Endothelial cell of umbilical vein (primary cell): Measurements from ENCODE around the gene CLDN34. TPM values are rescaled to one million over a fixed set of nuclear protein-coding genes. Genes with fewer than 3 reads are reported as not detected.

Source experiments
- BruUV-seq: library from RNA; stranded (reverse); fragments of 400-500 nt; replicated peaks from 2 replicates; lab custom pipeline; 2021; lab: Mats Ljungman, UMichigan
- CTCF ChIA-PET: fragments of 300-600, 350-600 bp; sonication (Branson Sonifier 250); formaldehyde crosslinking; loops from one replicate; lab custom pipeline; 2021; ENCODE audit warnings: antibody characterized with exemption, inconsistent platforms; lab: Charles Lee
- POLR2A ChIA-PET: fragments of 300-600, 350-600 bp; sonication (Branson Sonifier 250); formaldehyde crosslinking; loops from one replicate; lab custom pipeline; 2021; ENCODE audit warnings: antibody characterized with exemption, inconsistent platforms; lab: Charles Lee
- DNase-seq: peaks from one replicate; pipeline ENCODE4 v3.0.0-alpha.2; 2011; ENCODE audit warnings: low read depth, low spot score
- FAIRE-seq: peaks from 2 replicates; lab custom pipeline; 2011; peaks lifted over from hg19 to GRCh38; lab: Jason Lieb, UNC
- H2AFZ ChIP-seq: 2 replicates; pipeline ENCODE4 v1.6.0; 2012; ENCODE audit warnings: low read depth, low read length, control low read depth, inconsistent platforms
- H3K27ac ChIP-seq: 2 replicates; pipeline ENCODE4 v1.5.1; 2011; ENCODE audit warnings: low read depth, mild to moderate bottlenecking, control low read depth, low read length, moderate library complexity; ENCODE audit not compliant: insufficient read depth
- H3K27me3 ChIP-seq, 2 experiments: 2 replicates each; pipeline versions ENCODE4 v1.6.0 to v1.6.1; 2011; ENCODE audit warnings: low read length in 2 of 2, mixed read lengths in 1 of 2; ENCODE audit not compliant: control insufficient read depth in 2 of 2, insufficient read depth in 2 of 2
- H3K36me3 ChIP-seq, 2 experiments: 2 replicates in 1 of 2; 3 replicates in 1 of 2; pipeline ENCODE4 v1.5.1; 2011; ENCODE audit warnings: low read length in 2 of 2, mild to moderate bottlenecking in 1 of 2, moderate library complexity in 1 of 2; ENCODE audit not compliant: control insufficient read depth in 2 of 2, insufficient read depth in 2 of 2; ENCODE audit errors: extremely low read depth in 1 of 2
- H3K4me1 ChIP-seq: 3 replicates; pipeline ENCODE4 v1.5.1; 2011; ENCODE audit warnings: mild to moderate bottlenecking, low read length; ENCODE audit not compliant: control insufficient read depth, insufficient read depth; ENCODE audit errors: extremely low read depth
- H3K4me2 ChIP-seq: 2 replicates; pipeline ENCODE4 v1.6.1; 2011; ENCODE audit warnings: low read length, control low read depth, mixed read lengths; ENCODE audit not compliant: insufficient read depth
- H3K4me3 ChIP-seq, 3 experiments: fragments of 200-600 bp in 1 of 3; sonication (generic), shearing (Covaris generic) in 1 of 3; replicated peaks in 1 of 3; 2 replicates each; pipeline ENCODE4 v1.5.1; 2011 to 2016; ENCODE audit warnings: control low read depth in 3 of 3, low read length in 3 of 3, mild to moderate bottlenecking in 2 of 3, inconsistent platforms in 1 of 3, low read depth in 1 of 3, moderate library complexity in 1 of 3; ENCODE audit not compliant: insufficient read depth in 1 of 3
- H3K79me2 ChIP-seq: 2 replicates; pipeline ENCODE4 v1.6.0; 2012; ENCODE audit warnings: low read length, inconsistent platforms; ENCODE audit not compliant: control insufficient read depth, insufficient read depth
- H3K9ac ChIP-seq: replicated peaks from 2 replicates; pipeline ENCODE3; 2011; ENCODE audit warnings: low read length, control low read depth; ENCODE audit not compliant: insufficient read depth; ENCODE audit errors: extremely low read depth
- H3K9me1 ChIP-seq: replicated peaks from 3 replicates; pipeline ENCODE4 v1.6.0; 2011; ENCODE audit warnings: mild to moderate bottlenecking, low read length; ENCODE audit not compliant: control insufficient read depth, insufficient read depth; ENCODE audit errors: extremely low read depth
- H3K9me3 ChIP-seq: replicated peaks from 2 replicates; pipeline ENCODE4 v1.5.1; 2012; ENCODE audit warnings: low read length, inconsistent platforms; ENCODE audit not compliant: control insufficient read depth, insufficient read depth
- H4K20me1 ChIP-seq: replicated peaks from 2 replicates; pipeline ENCODE3; 2011; ENCODE audit warnings: mild to moderate bottlenecking, low read length; ENCODE audit not compliant: control insufficient read depth, insufficient read depth; ENCODE audit errors: extremely low read depth
- EZH2 ChIP-seq: IDR thresholded peaks from 2 replicates; pipeline ENCODE4 v1.6.1; 2012; ENCODE audit warnings: borderline replicate concordance, low read depth, mild to moderate bottlenecking, moderate library complexity, low read length, inconsistent platforms; ENCODE audit not compliant: severe bottlenecking
- FOS ChIP-seq: IDR thresholded peaks from 2 replicates; pipeline ENCODE4 v1.6.1; 2011; ENCODE audit warnings: mild to moderate bottlenecking, low read length, moderate library complexity, borderline replicate concordance; ENCODE audit not compliant: insufficient read depth
- GATA2 ChIP-seq: IDR thresholded peaks from 2 replicates; pipeline ENCODE4 v1.7.0; 2011; ENCODE audit warnings: low read depth, mild to moderate bottlenecking, moderate library complexity, mixed read lengths, low read length; ENCODE audit not compliant: insufficient read length, insufficient read depth
- JUN ChIP-seq: IDR thresholded peaks from 2 replicates; pipeline ENCODE4 v1.6.1; 2011; ENCODE audit warnings: borderline replicate concordance, low read depth; ENCODE audit not compliant: insufficient read length, insufficient read depth
- MYC ChIP-seq: IDR thresholded peaks from one replicate; pipeline ENCODE4 v1.6.1; 2011; ENCODE audit warnings: mild to moderate bottlenecking, low read depth, low read length
- POLR2A ChIP-seq: IDR thresholded peaks from 2 replicates; pipeline ENCODE4 v1.6.1; 2012; ENCODE audit warnings: low read depth, mild to moderate bottlenecking, control low read depth, low read length
- POLR2AphosphoS5 ChIP-seq: IDR thresholded peaks from 2 replicates; pipeline ENCODE4 v1.6.1; 2012; ENCODE audit warnings: low read depth, mild to moderate bottlenecking, control low read depth, low read length, moderate library complexity; ENCODE audit not compliant: insufficient read depth
- dilution Hi-C: fragments of 300-500 bp; cut with MboI; formaldehyde crosslinking; loops from one replicate; pipeline ENCODE4 v1.15.0; 2019; ENCODE audit warnings: low sequenced_read_pairs; ENCODE audit not compliant: extremely low pct_ligation_motif_present
- intact Hi-C: fragments of 100-400 bp; cut with micrococcal nuclease; formaldehyde crosslinking; loops from one replicate; pipeline ENCODE4 v1.10.0; 2022
- polyA plus RNA-seq, 4 experiments: library from polyadenylated mRNA; depleted of rRNA in 3 of 4; stranded (reverse) in 3 of 4; unstranded in 1 of 4; fragments of >200 nt; gene quantifications; 2 replicates each; pipeline versions ENCODE4 v1.2.1 to v1.2.3, GENCODE V29; 2011 to 2012; ENCODE audit warnings: missing spikeins in 1 of 4
- total RNA-seq: library from RNA; stranded (reverse); gene quantifications from 2 replicates; pipeline ENCODE4 v1.2.3, GENCODE V29; 2021
- TF ChIP-seq, protein P1 (sequence below): IDR thresholded peaks from 2 replicates; pipeline ENCODE4 v1.6.1; 2011; ENCODE audit not compliant: insufficient read depth, insufficient read length
- TF ChIP-seq, protein P2 (sequence below), 2 donors: IDR thresholded peaks; 1 replicate in 1 of 2; 2 replicates in 1 of 2; pipeline ENCODE4 v1.5.1; 2011; ENCODE audit warnings: low read length in 2 of 2, mild to moderate bottlenecking in 2 of 2, moderate library complexity in 2 of 2, control low read depth in 1 of 2, inconsistent platforms in 1 of 2, low read depth in 1 of 2; ENCODE audit not compliant: insufficient read depth in 1 of 2; ENCODE audit errors: extremely low read depth in 1 of 2

The CLDN34 gene
- total and polyA plus RNA-seq, 2 donors (not counting 3 experiments of a cell fraction or from before 2014, with no cell fraction given), result 0.08 to 0.46 TPM

DNA sequence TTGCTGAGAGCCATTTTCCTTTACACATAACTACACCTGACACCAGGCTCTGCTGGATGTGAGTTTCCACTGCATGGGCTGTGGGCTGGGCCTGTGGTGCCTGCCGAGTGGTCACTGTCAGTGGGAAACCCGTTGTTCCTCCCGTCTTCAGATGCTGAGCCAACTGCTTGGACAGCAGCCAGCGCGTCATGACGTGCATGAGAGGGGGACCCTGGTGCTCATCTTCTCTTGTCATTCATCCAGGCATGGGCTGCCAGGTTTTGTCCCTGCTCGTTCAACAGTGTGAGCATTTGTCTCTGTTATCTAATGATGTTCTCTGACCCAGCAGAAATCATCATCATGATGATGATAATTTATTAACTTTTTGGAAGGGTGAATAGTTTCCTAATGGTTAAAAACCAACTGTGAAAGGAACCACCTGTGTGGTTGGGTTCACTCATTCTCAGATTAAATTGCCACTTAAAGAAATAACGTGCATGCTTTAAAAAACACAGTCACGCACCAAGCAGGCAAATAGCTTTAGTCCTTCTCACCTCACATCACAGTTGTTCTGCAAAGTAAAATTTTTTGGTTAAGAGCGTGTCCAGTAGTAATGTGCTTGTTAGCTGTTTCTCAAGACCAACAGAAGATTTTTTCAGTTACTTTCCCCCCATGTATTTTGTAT is 19.9 kb upstream of the CLDN34 start:
- Histone ChIP-seq H4K20me1 (no peaks in the 10 kb centered on the region), H3K27ac (no peak overlapping the region), H3K27me3 (no peaks in the 10 kb centered on the region), H2AFZ (no peak overlapping the region), H3K4me2 (no peak overlapping the region), H3K4me3 (no peak overlapping the region), H3K36me3 (peaks cover 0 to 8% of the 10 kb centered on the region in 2 experiments), H3K9me1 (no peaks in the 10 kb centered on the region), H3K79me2 (no peaks in the 10 kb centered on the region), H3K9ac (no peak overlapping the region), H3K4me1 (no peaks in the 10 kb centered on the region), H3K9me3 (no peaks in the 10 kb centered on the region)
- ChIA-PET CTCF (no interaction called here), POLR2A (no interaction called here)
- FAIRE-seq (no peak), DNase-seq (no peak)
- intact Hi-C loops (no loop called here), dilution Hi-C loops (no loop called here)
- TF ChIP-seq JUN (no peak), GATA2 (no peak), POLR2AphosphoS5 (no peak), FOS (no peak), POLR2A (no peak), MYC (no peak), EZH2 (no peak)
- TF ChIP-seq, protein P1, sequence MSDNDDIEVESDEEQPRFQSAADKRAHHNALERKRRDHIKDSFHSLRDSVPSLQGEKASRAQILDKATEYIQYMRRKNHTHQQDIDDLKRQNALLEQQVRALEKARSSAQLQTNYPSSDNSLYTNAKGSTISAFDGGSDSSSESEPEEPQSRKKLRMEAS, result no peak
- TF ChIP-seq, protein P2, sequence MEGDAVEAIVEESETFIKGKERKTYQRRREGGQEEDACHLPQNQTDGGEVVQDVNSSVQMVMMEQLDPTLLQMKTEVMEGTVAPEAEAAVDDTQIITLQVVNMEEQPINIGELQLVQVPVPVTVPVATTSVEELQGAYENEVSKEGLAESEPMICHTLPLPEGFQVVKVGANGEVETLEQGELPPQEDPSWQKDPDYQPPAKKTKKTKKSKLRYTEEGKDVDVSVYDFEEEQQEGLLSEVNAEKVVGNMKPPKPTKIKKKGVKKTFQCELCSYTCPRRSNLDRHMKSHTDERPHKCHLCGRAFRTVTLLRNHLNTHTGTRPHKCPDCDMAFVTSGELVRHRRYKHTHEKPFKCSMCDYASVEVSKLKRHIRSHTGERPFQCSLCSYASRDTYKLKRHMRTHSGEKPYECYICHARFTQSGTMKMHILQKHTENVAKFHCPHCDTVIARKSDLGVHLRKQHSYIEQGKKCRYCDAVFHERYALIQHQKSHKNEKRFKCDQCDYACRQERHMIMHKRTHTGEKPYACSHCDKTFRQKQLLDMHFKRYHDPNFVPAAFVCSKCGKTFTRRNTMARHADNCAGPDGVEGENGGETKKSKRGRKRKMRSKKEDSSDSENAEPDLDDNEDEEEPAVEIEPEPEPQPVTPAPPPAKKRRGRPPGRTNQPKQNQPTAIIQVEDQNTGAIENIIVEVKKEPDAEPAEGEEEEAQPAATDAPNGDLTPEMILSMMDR (IDR thresholded peaks at IDR 0.05; ENCODE audit: extremely low read depth in 1 of 2, insufficient read depth in 1 of 2, low read depth in 1 of 2, low read length in 2 of 2), result no peak
- BruUV-seq, result no TSS peak
